IPS DF 6.9 (cell line): ENCODE measurements around the gene LAMA5.

ENCODE experiments used
- DNase-seq: peaks from one replicate; pipeline ENCODE4 v3.0.0-alpha.2; 2013; ENCODE audit warnings: low read depth, low spot score
- H3K27ac ChIP-seq: one replicate; pipeline ENCODE4 v1.5.1; 2013; ENCODE audit warnings: low read length, control low read depth
- H3K27me3 ChIP-seq: 2 replicates; pipeline ENCODE4 v1.6.1; 2013; ENCODE audit warnings: mild to moderate bottlenecking, low read length; ENCODE audit not compliant: control insufficient read depth, insufficient read depth
- H3K36me3 ChIP-seq: 2 replicates; pipeline ENCODE4 v1.6.1; 2013; ENCODE audit warnings: low read length; ENCODE audit not compliant: control insufficient read depth, insufficient read depth
- H3K4me1 ChIP-seq: 2 replicates; pipeline ENCODE4 v1.6.1; 2013; ENCODE audit warnings: low read length; ENCODE audit not compliant: control insufficient read depth, insufficient read depth
- H3K4me3 ChIP-seq: 2 replicates; pipeline ENCODE4 v1.5.1; 2013; ENCODE audit warnings: mild to moderate bottlenecking, low read length
- H3K9me3 ChIP-seq: 2 replicates; pipeline ENCODE4 v1.6.1; 2013; ENCODE audit warnings: low read length, inconsistent platforms; ENCODE audit not compliant: control insufficient read depth, insufficient read depth
- WGBS: extraction: QIAGEN DNeasy Blood & Tissue Kit; methylation state at CpG from one replicate; pipeline ENCODE4 v1.1.7; 2013; ENCODE audit warnings: mixed read lengths, missing lambda C conversion rate; ENCODE audit not compliant: insufficient read length, insufficient coverage; 5-methylcytosine and 5-hydroxymethylcytosine counted together

LAMA5 gene

DNA sequence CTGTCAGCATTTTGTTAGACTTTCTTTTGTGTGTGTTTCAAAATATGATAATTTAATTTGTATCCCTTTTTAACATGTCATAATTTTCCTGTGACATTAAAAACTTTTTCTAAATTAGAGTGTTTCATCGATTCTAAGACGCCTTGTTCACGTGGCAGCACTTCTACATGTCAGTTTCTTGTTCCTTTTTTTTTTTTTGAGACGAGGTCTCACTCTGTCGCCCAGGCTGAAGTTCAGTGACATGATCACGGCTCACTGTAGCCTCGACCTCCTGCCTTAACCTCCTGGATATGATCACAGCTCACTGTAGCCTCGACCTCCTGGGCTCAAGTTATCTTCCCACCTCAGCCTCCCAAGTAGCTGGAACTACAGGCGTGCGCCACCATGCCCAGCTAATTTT is 91.9 kb downstream of the LAMA5 start:
- Histone ChIP-seq H3K4me1 (no peaks in the 10 kb centered on the region), H3K4me3 (no peak overlapping the region), H3K27ac (no peak overlapping the region), H3K27me3 (no peaks in the 10 kb centered on the region), H3K36me3 (peaks cover 25% of the 10 kb centered on the region), H3K9me3 (no peaks in the 10 kb centered on the region)
- no CpG with 5 or more reads among the region's 10 CpGs for WGBS
- no peak for DNase-seq

- WGBS, result no CpG with 5 or more reads among the region's 13 CpGs
- H3K27ac ChIP-seq, result no peak overlapping the region
- H3K27me3 ChIP-seq, result no peaks in the 10 kb centered on the region
- H3K4me1 ChIP-seq, result no peaks in the 10 kb centered on the region
- no peaks in the 10 kb centered on the region for H3K9me3 ChIP-seq
- peaks cover 22% of the 10 kb centered on the region for H3K36me3 ChIP-seq
- DNase-seq, result no peak
- no peak overlapping the region for H3K4me3 ChIP-seq
Observed at GRCh38 chr20:62274332-62274950, 92.7 kb downstream of the LAMA5 start.

DNA sequence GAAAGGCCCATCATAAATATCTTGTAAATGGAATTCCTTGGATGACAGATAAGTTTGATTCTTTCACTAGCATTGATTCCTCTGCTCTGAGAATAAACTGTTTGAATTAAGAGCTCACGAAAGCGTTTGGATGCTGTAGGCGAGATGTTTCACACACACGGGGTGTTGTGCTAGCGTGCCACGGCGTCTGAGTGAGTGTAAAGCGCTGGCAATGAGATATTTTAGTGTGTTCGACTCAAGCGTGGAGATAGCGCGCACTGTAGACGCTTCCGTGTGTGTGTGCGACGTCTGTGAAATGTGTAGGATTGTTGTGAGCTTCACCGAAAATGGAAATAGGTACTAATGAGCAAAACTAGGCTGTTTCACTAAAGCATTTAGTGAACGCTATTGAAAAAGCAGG is 93.7 kb downstream of the LAMA5 start:
- no CpG with 5 or more reads among the region's 18 CpGs for WGBS

DNA sequence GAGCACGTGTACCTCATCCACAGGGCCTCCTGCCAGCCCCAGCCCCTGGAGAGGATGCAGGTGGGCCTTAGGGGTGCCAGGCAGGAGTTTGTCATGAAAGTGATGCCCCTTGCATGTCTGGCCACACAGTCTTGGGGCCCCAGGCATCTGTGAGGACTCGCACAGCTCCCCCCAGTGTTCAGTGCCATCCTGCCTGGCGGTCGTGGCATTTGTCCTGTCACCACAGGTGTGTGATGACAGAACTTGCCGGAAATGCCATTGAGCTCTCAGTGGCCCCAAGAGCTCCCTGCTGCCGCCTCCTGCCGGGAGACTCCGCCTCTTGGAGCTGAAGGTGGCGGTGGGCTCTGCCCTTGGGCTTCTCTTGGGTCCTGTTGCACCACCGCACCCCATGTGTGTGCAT is 94.9 kb downstream of the LAMA5 start:
- peaks cover 17% of the 10 kb centered on the region for H3K36me3 ChIP-seq
- H3K9me3 ChIP-seq, result no peaks in the 10 kb centered on the region
- H3K4me1 ChIP-seq, result no peaks in the 10 kb centered on the region
- no CpG with 5 or more reads among the region's 10 CpGs for WGBS
- H3K4me3 ChIP-seq, result no peak overlapping the region
- no peaks in the 10 kb centered on the region for H3K27me3 ChIP-seq
- DNase-seq, result no peak
- no peak overlapping the region for H3K27ac ChIP-seq

More for the DNA sequence above, 93.7 kb downstream of the LAMA5 start:
- H3K9me3 ChIP-seq, result no peaks in the 10 kb centered on the region
- no peak overlapping the region for H3K4me3 ChIP-seq
- no peak for DNase-seq
- H3K27me3 ChIP-seq, result no peaks in the 10 kb centered on the region
- H3K36me3 ChIP-seq, result peaks cover 18% of the 10 kb centered on the region
- H3K4me1 ChIP-seq, result no peaks in the 10 kb centered on the region
- no peak overlapping the region for H3K27ac ChIP-seq

DNA sequence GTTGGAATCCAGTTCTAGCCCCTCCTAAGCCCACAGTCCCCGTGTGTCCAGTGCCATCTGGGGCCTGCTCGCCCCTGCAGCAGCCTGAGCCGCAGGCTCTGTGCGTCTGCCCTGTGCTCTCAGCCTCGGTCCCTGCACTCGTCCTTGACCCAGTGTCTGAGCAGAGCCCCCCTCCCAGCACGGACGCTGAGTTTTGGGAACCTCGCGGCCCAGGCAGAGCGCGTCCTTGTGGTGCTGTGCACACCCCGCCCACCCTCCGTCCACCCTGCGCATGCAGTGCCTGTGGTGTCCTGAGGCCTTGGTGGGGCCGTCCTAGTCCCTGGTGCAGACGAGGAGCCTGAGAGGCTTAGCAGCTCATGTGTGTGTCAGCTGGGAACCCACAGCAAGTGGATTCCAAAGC is 97.2 kb downstream of the LAMA5 start:
- Histone ChIP-seq H3K36me3 (peaks cover 16% of the 10 kb centered on the region), H3K4me3 (no peak overlapping the region), H3K27ac (no peak overlapping the region), H3K9me3 (no peaks in the 10 kb centered on the region), H3K27me3 (no peaks in the 10 kb centered on the region), H3K4me1 (no peaks in the 10 kb centered on the region)
- no CpG with 5 or more reads among the region's 17 CpGs for WGBS
- DNase-seq, result no peak

DNA sequence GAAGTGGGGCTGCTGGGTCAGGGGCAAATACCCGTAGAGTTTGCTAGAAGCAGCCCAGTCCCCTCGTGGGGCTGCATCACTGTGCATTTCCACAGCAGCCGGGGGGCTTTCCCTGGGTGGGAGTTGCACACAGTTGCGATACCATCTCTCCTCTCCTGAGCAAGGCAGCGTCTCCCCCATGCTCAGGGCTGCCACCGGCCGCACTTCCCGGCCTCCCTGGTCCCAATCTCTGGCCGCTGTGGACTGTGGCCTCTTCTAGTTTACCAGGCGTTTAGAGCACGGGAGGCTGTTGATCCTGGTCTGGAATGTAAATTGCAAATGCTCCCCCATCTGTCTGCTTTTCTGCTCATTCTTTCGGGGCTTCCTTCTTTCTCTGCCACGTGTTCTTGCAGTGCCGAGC is 97.7 kb downstream of the LAMA5 start:
- H3K9me3 ChIP-seq, result no peaks in the 10 kb centered on the region
- no CpG with 5 or more reads among the region's 14 CpGs for WGBS
- no peak overlapping the region; the same call in 1 of the 2 replicates for H3K4me3 ChIP-seq
- H3K27me3 ChIP-seq, result no peaks in the 10 kb centered on the region
- no peaks in the 10 kb centered on the region for H3K4me1 ChIP-seq
- H3K36me3 ChIP-seq, result peaks cover 19% of the 10 kb centered on the region
- DNase-seq, result no peak
- no peak overlapping the region for H3K27ac ChIP-seq

DNA sequence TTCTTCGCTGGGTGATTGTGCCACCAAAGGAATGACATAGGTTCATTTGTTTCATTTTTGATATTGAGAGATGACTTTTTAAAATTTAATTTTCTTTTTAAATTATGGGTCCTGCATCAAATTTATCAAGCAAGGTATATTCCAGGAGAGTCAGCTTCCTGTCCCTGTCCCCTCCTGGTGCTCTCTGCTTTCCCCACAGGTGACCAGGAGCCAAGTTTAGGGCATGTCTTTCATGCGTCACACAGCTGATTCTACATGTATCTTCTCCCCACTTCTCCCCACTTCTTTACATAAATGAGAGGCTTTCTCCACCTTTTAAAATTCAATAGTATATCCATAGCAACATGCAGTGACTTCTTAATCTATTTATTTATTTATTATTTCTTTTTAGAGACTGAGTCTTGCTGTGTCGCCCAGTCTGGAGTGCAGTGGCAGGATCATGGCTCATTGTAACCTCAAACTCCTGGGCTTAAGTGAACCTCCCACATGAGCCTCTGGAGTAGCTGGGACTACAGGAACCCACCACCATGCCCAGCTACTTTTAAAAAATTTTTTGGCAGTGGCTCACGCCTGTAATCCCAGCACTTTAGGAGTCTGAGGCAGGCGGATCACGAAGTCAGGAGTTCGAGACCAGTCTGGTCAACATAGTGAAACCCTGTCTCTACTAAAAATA is 98.7 kb downstream of the LAMA5 start:
- Histone ChIP-seq H3K4me1 (no peaks in the 10 kb centered on the region), H3K9me3 (no peaks in the 10 kb centered on the region), H3K4me3 (no peak overlapping the region), H3K27me3 (no peaks in the 10 kb centered on the region), H3K36me3 (peaks cover 22% of the 10 kb centered on the region), H3K27ac (no peak overlapping the region)
- WGBS, result no CpG with 5 or more reads among the region's 7 CpGs
- DNase-seq, result no peak

DNA sequence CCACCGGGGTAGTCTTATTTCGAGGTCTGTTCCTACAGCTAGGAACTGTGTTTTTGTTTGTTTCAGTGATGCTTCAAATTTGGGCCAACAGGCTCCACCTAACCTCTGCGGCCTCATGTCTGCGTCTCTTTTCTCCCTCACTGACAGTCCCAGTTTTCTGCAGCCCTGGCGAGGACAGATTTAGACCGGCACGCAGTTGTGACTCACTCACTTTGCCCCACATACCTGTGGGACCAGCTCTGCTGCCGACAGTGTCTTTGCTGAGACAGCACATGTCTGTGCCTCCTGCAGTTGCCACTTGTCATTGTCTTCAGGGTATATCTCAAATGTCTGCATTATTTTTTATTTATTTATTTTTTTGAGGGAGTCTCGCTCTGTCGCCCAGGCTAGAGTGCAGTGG is 99.6 kb downstream of the LAMA5 start:
- Histone ChIP-seq H3K9me3 (no peaks in the 10 kb centered on the region), H3K4me1 (no peaks in the 10 kb centered on the region), H3K4me3 (no peak overlapping the region), H3K27me3 (no peaks in the 10 kb centered on the region), H3K36me3 (peaks cover 18% of the 10 kb centered on the region), H3K27ac (no peak overlapping the region)
- WGBS, result no CpG with 5 or more reads among the region's 10 CpGs
- no peak for DNase-seq

GRCh38 chr20:62266851-62267250 is 100.3 kb downstream of the LAMA5 start:
- Histone ChIP-seq H3K9me3 (no peaks in the 10 kb centered on the region), H3K27ac (no peak overlapping the region), H3K4me1 (no peaks in the 10 kb centered on the region), H3K4me3 (no peak overlapping the region), H3K36me3 (peaks cover 11% of the 10 kb centered on the region), H3K27me3 (no peaks in the 10 kb centered on the region)
- no peak for DNase-seq
- no CpG with 5 or more reads among the region's 13 CpGs for WGBS

DNA sequence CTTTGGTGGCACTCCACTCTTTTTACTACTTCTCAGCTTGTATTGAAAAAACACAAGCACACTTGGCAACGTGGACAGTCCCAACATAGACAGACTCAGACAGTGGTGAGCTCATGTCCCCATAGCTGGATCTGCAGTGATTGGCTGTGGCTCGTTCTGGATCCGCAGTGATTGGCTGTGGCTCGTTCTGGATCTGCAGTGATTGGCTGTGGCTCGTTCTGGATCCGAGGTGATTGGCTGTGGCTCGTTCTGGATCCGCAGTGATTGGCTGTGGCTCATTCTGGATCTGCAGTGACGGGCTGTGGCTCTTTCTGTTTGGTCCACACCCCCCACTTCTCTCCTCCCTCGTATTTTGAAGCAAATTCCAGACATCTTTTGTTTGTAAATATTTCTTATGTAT is 100.8 kb downstream of the LAMA5 start:
- no peak for DNase-seq
- Histone ChIP-seq H3K4me3 (no peak overlapping the region), H3K27me3 (no peaks in the 10 kb centered on the region), H3K36me3 (peaks cover 8% of the 10 kb centered on the region), H3K4me1 (no peaks in the 10 kb centered on the region), H3K27ac (no peak overlapping the region), H3K9me3 (no peaks in the 10 kb centered on the region)
- no CpG with 5 or more reads among the region's 10 CpGs for WGBS

GRCh38 chr20:62265365-62265764 is 101.7 kb downstream of the LAMA5 start:
- Histone ChIP-seq H3K4me1 (no peaks in the 10 kb centered on the region), H3K27me3 (no peaks in the 10 kb centered on the region), H3K4me3 (no peak overlapping the region), H3K27ac (no peak overlapping the region), H3K9me3 (no peaks in the 10 kb centered on the region), H3K36me3 (peaks cover 8% of the 10 kb centered on the region)
- no peak for DNase-seq
- WGBS, result no CpG with 5 or more reads among the region's 1 CpG
